GM19035 (cell line): ENCODE measurements around the gene CD164.

Experiments
- ATAC-seq: cut with Tn5 transposase; IDR thresholded peaks from one replicate; pipeline ENCODE4 v1.9.1; 2021; ENCODE audit not compliant: unreplicated experiment

The CD164 gene

DNA sequence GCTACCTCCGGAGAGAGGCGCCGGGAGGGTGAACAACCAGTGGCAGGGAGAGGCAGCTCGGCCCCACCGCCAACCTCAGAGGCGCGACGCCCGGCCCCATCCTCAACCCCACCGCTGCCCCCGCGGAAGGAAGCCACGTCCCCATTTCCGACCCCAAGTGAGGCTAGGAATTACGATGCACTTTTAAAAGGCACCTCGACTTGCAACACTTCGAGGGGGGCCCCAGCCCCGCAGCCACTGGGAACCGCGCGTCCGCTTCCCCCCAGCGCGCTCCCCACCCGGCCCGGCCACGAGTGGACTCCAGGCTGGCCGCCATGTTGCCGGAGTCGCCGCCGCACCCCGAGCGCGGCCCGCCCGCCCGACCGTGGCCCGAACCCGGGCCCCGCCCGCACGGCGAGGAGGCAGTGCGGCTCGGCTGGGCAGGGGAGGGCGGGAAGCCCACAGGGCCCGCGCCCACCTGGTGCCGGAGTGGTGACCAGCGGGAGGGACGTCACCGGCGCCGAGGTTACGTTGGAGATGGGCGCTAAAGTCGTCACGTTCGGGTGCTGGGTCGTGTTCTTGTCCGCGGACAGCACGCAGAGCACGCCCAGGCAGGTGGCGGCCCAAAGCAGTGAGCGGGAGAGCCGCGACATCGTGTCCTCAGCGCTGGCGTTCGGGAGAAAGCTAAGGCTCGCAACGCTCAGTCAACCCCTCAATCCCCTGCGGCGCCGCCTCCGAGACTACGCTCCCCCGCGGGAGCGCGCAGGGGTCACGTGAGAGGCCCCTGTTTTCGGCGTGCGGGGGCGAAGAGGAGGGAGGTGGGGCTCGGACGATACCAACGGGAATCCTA, at the start of gene CD164:
CD164 (minus strand) TSS at position 721 of the 829 bp plus-strand sequence; CDS start at position 632, 89 bp downstream.
- peak; percentile 53 for ATAC-seq

DNA sequence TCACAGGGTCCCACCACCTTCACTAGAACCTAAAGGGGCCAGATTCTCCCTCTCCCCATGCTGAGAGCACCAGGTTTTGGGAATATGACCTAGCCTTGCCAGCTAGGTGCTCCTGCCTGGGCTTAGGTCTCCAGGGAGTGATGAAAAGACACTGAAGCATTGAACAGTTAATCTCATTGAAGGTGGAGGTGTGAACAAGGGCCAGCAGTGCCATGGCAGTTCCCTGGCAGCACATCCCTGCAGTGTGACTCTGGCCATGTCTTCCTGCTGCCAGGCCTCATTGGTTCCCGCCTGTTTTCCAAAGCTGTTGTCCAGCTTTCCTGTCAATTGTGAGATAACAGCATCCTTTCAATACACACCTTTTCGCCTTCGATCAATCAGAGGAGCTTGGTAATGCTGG, 47.2 kb upstream of the CD164 start:
- ATAC-seq: no peak

GRCh38 chr6:109428889-109429477, 46.7 kb upstream of the CD164 start:
- ATAC-seq: no peak

DNA sequence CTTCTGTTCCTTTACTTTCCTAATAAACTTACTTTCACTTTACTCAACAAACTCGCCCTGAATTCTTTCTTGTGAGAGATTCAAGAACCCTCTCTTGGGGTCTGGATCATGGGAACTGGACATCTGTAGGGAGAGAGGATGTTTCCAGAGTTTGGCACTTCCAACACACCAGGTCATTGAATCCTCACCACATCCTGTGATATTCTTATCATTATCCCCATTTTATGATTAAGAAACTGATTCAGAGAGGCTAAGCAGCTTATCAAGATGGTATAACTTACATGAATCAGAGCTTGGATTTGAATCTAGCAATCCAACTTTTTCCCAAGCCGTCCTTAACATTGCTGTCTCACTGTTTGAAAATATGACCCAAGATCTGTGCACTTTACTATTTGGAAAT, 42.7 kb upstream of the CD164 start:
- ATAC-seq: no peak

GRCh38 chr6:109421184-109421583, 38.9 kb upstream of the CD164 start:
- ATAC-seq: no peak

DNA sequence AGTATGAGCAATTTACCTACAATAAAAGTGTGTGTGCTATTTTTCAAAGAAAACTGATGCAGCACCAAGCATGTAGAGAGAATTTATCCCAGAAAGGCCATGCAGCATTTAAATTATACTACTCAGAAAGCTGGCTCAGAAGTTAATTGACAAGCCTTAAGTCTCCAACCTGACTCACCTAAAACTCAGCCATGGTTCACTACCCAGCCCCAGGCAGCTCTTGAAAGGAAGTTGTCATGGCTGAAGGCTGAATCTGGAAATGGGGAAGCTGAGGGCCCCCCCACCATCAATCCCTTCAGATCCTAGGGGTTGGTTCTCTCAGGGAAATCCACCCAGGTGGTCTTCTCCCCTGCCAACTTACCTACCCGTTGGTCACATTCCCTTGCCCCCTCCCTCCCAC, 38.5 kb upstream of the CD164 start:
- ATAC-seq: no peak

DNA sequence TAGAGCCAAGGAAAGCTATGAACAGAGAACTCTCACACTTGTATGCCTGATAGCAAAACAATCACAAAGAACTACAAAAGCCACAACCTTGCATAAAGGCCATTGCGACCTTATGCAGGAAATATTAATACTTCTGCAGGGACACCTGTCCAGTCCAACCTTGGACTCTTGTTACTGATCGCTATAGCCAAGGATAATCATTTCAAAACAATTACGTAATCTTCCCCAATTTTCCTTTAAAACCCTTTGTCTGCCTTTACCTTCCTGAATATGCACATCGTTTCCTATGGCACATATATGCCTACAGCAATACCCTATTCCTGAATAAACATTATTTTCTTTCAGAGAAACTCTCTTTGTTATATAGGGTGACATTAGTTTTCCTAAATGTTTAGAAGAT, 35.4 kb upstream of the CD164 start:
- no peak for ATAC-seq

DNA sequence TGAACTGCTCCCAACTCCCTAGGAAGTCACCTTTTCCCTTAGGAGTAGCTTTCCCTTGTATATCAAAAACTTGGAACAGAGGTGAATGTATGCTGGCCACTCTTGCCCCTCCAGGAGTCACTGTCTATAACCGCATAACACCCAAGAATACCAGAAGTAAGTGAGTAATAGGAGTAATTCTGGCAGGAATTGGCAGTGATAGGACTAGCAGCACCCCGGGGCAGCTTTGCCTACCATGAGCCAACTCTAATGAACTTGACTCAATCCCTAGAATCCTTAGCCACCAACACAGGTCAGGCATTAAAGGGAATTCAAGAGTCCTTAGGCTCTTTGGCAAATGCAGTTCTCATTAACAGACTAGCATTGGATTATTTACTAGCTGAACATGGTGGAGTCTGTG, 28.8 kb upstream of the CD164 start:
- no peak for ATAC-seq

- ATAC-seq: no peak
These were observed 23.9 kb upstream of the CD164 start for GRCh38 chr6:109406196-109406595.

DNA sequence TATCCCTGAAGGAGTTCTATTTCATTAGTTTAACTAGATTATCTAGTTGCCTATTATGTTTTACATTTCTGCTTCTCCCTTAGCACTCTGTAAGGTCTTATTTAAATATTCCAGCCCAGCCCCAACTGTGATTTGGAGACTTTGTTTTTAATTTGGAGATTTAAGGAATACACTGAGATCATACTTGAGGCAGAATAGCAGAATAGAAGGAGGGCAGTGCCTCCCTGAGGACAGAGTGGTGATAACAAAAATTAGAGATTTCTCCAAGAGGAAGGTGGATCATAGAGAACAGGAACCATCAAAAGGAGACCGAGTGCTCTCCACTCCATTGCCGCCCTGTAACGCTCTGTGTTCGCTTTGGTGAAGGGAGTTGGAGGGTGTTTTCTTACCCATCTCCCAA, 14.8 kb upstream of the CD164 start:
- no peak for ATAC-seq

DNA sequence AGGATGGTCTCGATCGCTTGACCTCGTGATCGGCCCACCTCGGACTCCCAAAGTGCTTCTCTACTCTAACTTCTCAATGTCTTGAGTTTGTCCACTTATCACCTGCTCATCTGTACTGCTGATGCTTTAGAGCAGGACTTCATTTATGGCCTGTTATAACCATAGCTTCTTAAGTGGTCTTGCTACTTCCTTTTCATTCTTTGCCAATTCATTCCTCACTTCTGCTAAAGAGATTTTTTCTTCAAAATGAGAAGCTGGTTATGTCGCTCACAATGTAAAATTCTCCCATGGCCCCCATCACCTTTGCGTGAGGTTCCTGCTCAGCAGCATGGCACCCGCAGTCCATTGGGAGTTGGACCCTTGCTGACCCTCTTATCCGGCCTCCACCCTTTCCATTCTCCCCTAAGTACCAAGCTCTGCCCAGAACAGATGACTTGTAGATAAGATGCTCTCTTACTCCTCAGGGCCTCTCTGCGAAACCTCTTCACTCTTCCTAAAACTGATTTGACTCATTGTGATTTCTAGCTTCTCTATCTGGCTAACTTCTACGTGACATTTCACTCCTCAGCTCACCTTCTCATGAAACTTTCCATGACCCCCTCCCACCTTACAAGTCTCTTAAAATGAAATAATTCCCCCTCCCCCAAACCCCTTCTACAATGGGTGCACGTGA, 13.9 kb upstream of the CD164 start:
- no peak for ATAC-seq

- no peak for ATAC-seq
These were observed 11.6 kb upstream of the CD164 start for GRCh38 chr6:109393886-109394281.

- no peak for ATAC-seq
These were observed 11.1 kb upstream of the CD164 start for GRCh38 chr6:109393157-109393885.

DNA sequence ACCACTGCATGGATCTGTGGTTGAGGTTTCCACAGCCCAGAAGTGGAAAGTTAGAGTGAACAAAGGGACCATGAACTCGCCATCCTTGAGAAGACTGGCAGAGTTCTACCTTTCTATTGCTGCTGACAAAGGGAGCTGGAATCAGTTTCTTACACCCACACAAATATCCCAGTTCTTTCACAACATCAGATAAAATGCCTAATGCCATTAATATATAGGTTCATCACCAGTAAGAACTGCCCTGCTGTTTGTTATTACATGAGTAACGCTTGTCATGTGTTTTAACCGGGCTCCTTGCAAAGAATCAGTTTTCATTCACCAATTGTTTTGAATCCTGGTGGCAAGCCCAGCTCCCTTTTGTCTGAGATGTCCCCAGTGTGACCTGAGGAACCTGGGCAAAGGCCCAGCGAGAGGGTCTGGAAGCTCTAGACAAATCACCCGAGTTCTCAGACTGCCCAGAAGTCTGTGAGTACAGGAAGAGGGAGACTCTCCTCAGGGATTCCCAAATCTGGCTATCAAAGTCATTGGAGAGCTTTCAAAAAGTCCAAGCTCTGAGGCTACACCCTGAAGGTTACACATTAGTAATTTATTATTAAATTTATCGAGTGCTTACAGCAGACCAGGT, 7.5 kb upstream of the CD164 start:
- no peak for ATAC-seq

DNA sequence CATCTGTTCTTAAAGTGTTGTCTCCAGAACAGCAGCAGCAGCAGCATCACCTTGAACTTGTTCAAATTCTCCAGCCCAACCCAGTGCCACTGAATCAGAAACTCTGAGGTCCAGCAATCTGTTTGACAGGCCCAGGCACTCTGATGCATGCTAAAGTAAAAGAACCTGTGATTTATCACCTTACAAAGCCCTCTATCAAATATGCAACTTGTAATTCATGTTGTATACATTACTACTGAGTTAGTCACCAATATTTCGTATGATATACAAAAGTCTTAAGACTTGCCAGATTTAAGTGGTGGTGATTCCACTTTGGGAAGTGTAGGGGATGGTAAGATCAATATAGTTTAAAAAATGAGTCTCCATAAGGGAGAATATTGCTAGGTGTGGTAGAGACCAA, 6.0 kb upstream of the CD164 start:
- ATAC-seq: no peak

- no peak for ATAC-seq
These were observed 1.2 kb upstream of the CD164 start for GRCh38 chr6:109383438-109383940.

DNA sequence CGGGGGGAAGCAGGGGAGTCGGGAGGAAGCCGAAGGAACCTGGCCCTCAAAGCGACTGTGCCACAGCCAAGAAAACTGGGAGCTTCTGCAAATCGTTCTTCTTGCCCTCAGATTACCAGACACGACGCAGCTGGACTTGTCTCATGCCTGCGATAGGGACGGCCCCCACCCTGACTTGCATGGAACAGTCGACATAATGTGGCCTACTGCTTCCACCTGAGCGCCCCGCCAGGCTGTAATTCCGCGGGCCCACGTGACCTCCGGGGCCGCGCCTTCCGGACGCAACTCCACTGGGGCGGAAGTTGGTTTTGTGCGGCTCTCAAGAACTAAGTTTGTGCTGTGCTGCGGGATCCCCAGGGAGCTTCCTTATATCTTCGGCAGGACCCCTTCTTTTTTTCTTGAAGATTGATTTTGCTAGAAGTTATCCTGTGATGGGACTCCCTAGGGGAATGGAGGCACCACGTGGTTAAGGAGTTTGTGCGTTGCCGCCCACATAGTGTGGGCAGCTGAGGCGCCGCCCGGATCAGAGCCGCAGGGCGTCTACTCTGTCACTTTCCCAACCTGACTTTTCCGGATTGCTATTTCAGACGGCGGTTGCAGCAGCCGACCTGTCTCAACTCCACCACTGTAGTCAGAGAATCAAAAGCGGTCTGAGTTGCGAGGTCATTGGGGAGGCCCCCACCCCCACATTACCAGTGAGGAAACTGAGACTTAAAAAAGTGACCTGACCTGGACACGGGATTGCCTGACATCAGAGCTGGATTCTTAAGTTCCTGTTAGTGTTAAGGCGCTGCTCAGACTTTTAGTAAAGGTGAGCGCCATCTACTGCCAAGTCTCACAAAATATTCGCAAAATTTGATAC, 540 bp upstream of the CD164 start:
- ATAC-seq: peak; percentile 71

GRCh38 chr6:109381061-109381746, 1.1 kb downstream of the CD164 start:
- ATAC-seq: no peak

- no peak for ATAC-seq
These were observed 2.6 kb downstream of the CD164 start for GRCh38 chr6:109379711-109380110.
